Right ventricle myocardium superior (tissue), 1 donor: ENCODE data around the gene CYP2D6. TPM values are rescaled to one million over a fixed set of nuclear protein-coding genes. Genes with fewer than 3 reads are reported as not detected.
"Not testable (repeated sequence)": the region's sequence is repeated elsewhere in the genome, so short reads cannot be mapped to it uniquely, and the experiment has no call there.

Experiments used
- ATAC-seq: fragments of 200-7000 bp; cut with Tn5 transposase; one replicate; pipeline ENCODE4 v1.9.1; 2020; ENCODE audit warnings: mild to moderate bottlenecking; ENCODE audit not compliant: poor library complexity
- DNase-seq: peaks from one replicate; pipeline ENCODE4 v3.0.0-alpha.2; 2020
- intact Hi-C: fragments of 100-400 bp; cut with DNase I; formaldehyde crosslinking; loops from one replicate; pipeline ENCODE4 v1.11.2; 2022
- total RNA-seq: library from RNA; stranded (reverse); fragmentation: NEBNext Ultra II Directional; extraction: Animal tissue kit (Norgen Biotek cat#: 25700); gene quantifications from one replicate; pipeline ENCODE4 v1.2.1, GENCODE V29; 2021
- donor health status: DM: no; HTN: yes; CAD: no; lungs with severe emphysema.

Gene CYP2D6
- total RNA-seq, 1 donor from 2014 or later = not detected

- intact Hi-C loops, ATAC-seq, DNase-seq: not testable (repeated sequence)
These were observed 9.5 kb upstream of the CYP2D6 start for GRCh38 chr22:42140153-42140552.

GRCh38 chr22:42139508-42139907, 8.9 kb upstream of the CYP2D6 start:
- DNase-seq, intact Hi-C loops, ATAC-seq: not testable (repeated sequence)

GRCh38 chr22:42138972-42139371, 8.4 kb upstream of the CYP2D6 start:
- ATAC-seq = no peak
- intact Hi-C loops = no loop called here
- DNase-seq = no peak

- DNase-seq = no peak
- ATAC-seq = no peak
- intact Hi-C loops = no loop called here
These were observed 7.6 kb upstream of the CYP2D6 start for GRCh38 chr22:42138122-42138770.

- ATAC-seq, intact Hi-C loops, DNase-seq: not testable (repeated sequence)
These were observed 5.1 kb upstream of the CYP2D6 start for GRCh38 chr22:42135688-42136087.

GRCh38 chr22:42134100-42135020, 3.8 kb upstream of the CYP2D6 start:
- intact Hi-C loops = no loop called here
- ATAC-seq (no peak), DNase-seq (no peak)

GRCh38 chr22:42132457-42132856, 1.8 kb upstream of the CYP2D6 start:
- DNase-seq (no peak), ATAC-seq (no peak)
- intact Hi-C loops = no loop called here

- DNase-seq = no peak
- intact Hi-C loops = no loop called here
These were observed 952 bp upstream of the CYP2D6 start for GRCh38 chr22:42131562-42131961.

GRCh38 chr22:42130182-42130581, 428 bp downstream of the CYP2D6 start:
- ATAC-seq, DNase-seq, intact Hi-C loops: not testable (repeated sequence)

More at GRCh38 chr22:42131562-42131961, 952 bp upstream of the CYP2D6 start:
- no peak for ATAC-seq

GRCh38 chr22:42128776-42129694, 1.6 kb downstream of the CYP2D6 start:
- DNase-seq, intact Hi-C loops: not testable (repeated sequence)
- ATAC-seq = peak; percentile 15

- DNase-seq, intact Hi-C loops, ATAC-seq: not testable (repeated sequence)
These were observed 2.6 kb downstream of the CYP2D6 start for GRCh38 chr22:42128007-42128406.

- intact Hi-C loops = no loop called here
- DNase-seq (no peak), ATAC-seq (no peak)
These were observed 3.0 kb downstream of the CYP2D6 start for GRCh38 chr22:42127606-42128005.

- DNase-seq, ATAC-seq, intact Hi-C loops: not testable (repeated sequence)
These were observed 7.1 kb downstream of the CYP2D6 start for GRCh38 chr22:42123529-42123928.

- DNase-seq, intact Hi-C loops, ATAC-seq: not testable (repeated sequence)
These were observed 10.2 kb downstream of the CYP2D6 start for GRCh38 chr22:42120231-42121021.

- no peak for ATAC-seq
- intact Hi-C loops = no loop called here
- no peak for DNase-seq
These were observed 13.7 kb downstream of the CYP2D6 start for GRCh38 chr22:42116848-42117424.

GRCh38 chr22:42115420-42115830, 15.2 kb downstream of the CYP2D6 start:
- ATAC-seq, intact Hi-C loops, DNase-seq: not testable (repeated sequence)

- no peak for DNase-seq
- ATAC-seq = no peak
- intact Hi-C loops = no loop called here
These were observed 15.9 kb downstream of the CYP2D6 start for GRCh38 chr22:42114721-42115120.
